ENCODE results near the gene ZSCAN31. TPM values are rescaled to one million over a fixed set of nuclear protein-coding genes. Genes with fewer than 3 reads are reported as not detected.
A peak's percentile ranks its signal among the peaks of the same experiment; 100 is the strongest.

ZSCAN31 gene
- total and polyA plus RNA-seq, 9 donors, result 12.1 to 40.1 (median 21.4) TPM

GRCh38 chr6:28295326-28295725 is 40.6 kb downstream of the ZSCAN31 start:
- TF ChIP-seq POLR2A (IDR thresholded peaks at IDR 0.05) (no peak), EP300 (IDR thresholded peaks at IDR 0.05) (no peak)
- TF ChIP-seq, protein P1, sequence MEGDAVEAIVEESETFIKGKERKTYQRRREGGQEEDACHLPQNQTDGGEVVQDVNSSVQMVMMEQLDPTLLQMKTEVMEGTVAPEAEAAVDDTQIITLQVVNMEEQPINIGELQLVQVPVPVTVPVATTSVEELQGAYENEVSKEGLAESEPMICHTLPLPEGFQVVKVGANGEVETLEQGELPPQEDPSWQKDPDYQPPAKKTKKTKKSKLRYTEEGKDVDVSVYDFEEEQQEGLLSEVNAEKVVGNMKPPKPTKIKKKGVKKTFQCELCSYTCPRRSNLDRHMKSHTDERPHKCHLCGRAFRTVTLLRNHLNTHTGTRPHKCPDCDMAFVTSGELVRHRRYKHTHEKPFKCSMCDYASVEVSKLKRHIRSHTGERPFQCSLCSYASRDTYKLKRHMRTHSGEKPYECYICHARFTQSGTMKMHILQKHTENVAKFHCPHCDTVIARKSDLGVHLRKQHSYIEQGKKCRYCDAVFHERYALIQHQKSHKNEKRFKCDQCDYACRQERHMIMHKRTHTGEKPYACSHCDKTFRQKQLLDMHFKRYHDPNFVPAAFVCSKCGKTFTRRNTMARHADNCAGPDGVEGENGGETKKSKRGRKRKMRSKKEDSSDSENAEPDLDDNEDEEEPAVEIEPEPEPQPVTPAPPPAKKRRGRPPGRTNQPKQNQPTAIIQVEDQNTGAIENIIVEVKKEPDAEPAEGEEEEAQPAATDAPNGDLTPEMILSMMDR (IDR thresholded peaks at IDR 0.05), result no peak
- 94 to 98% (median 95%) methylated on average over 5 of the region's 5 CpGs for WGBS, 3 donors
- no peaks in the 10 kb centered on the region for H3K4me1 ChIP-seq (ENCODE audit: insufficient read depth)
- no peak overlapping the region for H3K4me3 ChIP-seq
- H3K9me3 ChIP-seq, result no peaks in the 10 kb centered on the region
- no peaks in the 10 kb centered on the region for H3K36me3 ChIP-seq
- intact Hi-C loops (cut with DNase I), result no loop called here
- no peak overlapping the region for H3K27ac ChIP-seq
- no peak for DNase-seq
- no peaks in the 10 kb centered on the region for H3K27me3 ChIP-seq

GRCh38 chr6:28291573-28291972 is 44.4 kb downstream of the ZSCAN31 start:
- no peaks in the 10 kb centered on the region for H3K36me3 ChIP-seq
- intact Hi-C loops (cut with DNase I), result no loop called here
- TF ChIP-seq, protein P1 (IDR thresholded peaks at IDR 0.05), result no peak
- no peak for TF ChIP-seq POLR2A (IDR thresholded peaks at IDR 0.05)
- TF ChIP-seq EP300 (IDR thresholded peaks at IDR 0.05), result no peak
- H3K27me3 ChIP-seq, result no peaks in the 10 kb centered on the region
- no peak for DNase-seq
- no peak overlapping the region for H3K27ac ChIP-seq
- H3K9me3 ChIP-seq, result no peaks in the 10 kb centered on the region
- H3K4me1 ChIP-seq (ENCODE audit: insufficient read depth), result no peaks in the 10 kb centered on the region
- no peak overlapping the region for H3K4me3 ChIP-seq

- Histone ChIP-seq H3K36me3 (no peaks in the 10 kb centered on the region), H3K27ac (no peak overlapping the region), H3K4me3 (no peak overlapping the region), H3K9me3 (peaks cover 0 to 4% of the 10 kb centered on the region in 2 donors), H3K4me1 (ENCODE audit: insufficient read depth) (peaks cover 3% of the 10 kb centered on the region), H3K27me3 (no peaks in the 10 kb centered on the region)
- WGBS, 3 donors, result 99 to 100% (median 99%) methylated on average over 2 of the region's 2 CpGs
- TF ChIP-seq EP300 (IDR thresholded peaks at IDR 0.05) (no peak), POLR2A (IDR thresholded peaks at IDR 0.05) (no peak)
- TF ChIP-seq, protein P1 (IDR thresholded peaks at IDR 0.05), result no peak
- intact Hi-C loops (cut with DNase I), result loop anchor here in 1 of 4 donors (5.0 kb wide), 1 partner anchor 39 kb away; no protein-coding TSS in a partner anchor
- no peak for DNase-seq
Observed at GRCh38 chr6:28282926-28283325, 53.0 kb downstream of the ZSCAN31 start.

DNA sequence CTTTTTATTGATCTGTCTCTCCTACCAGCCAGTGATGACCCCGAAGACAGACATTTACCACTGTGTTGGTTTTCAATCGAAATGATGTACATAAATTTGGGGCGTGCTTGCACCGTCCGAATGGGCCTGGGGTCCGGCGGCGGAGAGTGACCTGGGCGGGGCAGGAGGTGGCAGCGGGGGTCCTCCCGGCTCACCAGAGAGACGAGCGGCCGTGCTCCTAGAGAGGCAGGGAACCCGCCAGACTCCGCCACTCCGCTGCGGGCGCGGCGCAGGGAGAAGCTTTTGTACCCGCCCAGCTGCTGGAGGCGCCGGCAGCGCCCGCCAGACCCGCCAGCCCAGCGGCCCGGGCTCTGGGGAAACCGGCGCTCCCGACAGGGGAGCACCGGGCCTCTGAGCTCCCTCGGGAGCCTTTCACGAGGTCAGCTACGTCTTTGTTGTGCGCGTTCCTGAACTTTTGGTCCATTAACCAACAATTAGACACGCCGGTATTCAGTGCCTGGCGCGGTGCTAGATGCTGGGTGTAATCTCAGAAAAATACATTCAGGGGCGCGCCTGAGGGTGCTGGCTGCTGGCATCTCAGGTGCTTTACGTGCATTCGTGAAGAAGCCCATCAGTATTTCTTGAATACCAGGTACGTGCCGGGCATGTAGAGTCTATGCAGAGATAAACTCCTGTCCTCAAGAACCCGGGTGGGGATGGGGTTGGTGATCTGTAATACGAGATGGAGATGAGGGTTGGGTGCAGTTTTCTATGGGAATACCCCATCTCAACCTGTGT is 54.5 kb downstream of the ZSCAN31 start, which contains the start of gene PGBD1:
Gene PGBD1 (plus strand): TSS at position 285 of the 777 bp plus-strand sequence. CDS start 2,242 bp downstream, outside the sequence.
- Histone ChIP-seq H3K4me3 (peak within 1 kb of the TSS; percentile 44), H3K4me1 (ENCODE audit: insufficient read depth) (peaks cover 3% of the 10 kb centered on the region), H3K36me3 (no peaks in the 10 kb centered on the region), H3K9me3 (peaks cover 0 to 9% of the 10 kb centered on the region in 2 donors), H3K27me3 (no peaks in the 10 kb centered on the region), H3K27ac (no peak within 1 kb of the TSS)
- 1% methylated on average over 42 to 50 of the region's 50 CpGs for WGBS, 3 donors
- DNase-seq, result peak; percentile 45 to 82 (median 56)
- TF ChIP-seq, protein P1 (IDR thresholded peaks at IDR 0.05), result no peak
- TF ChIP-seq POLR2A (IDR thresholded peaks at IDR 0.05) (no peak), EP300 (IDR thresholded peaks at IDR 0.05) (no peak)
- intact Hi-C loops (cut with DNase I), result loop anchor here in 1 of 4 donors (5.0 kb wide), 1 partner anchor 41 kb away; no protein-coding TSS in a partner anchor

All from ovary (tissue), 9 donors.